Measurements from ENCODE around the gene R3HCC1L.

Gene R3HCC1L

GRCh38 chr10:98264378-98265065 lies 130.1 kb downstream of the R3HCC1L start:
- H3K9me3 ChIP-seq (ENCODE audit: control insufficient read depth, insufficient read depth, low read depth, low read length): no peaks in the 10 kb centered on the region
- TF ChIP-seq ZNF639 (tag by site-specific recombination; IDR thresholded peaks at IDR 0.05): no peak
- no peak for TF ChIP-seq ZNF19 (tag by site-specific recombination; IDR thresholded peaks at IDR 0.05; ENCODE audit: low read depth)
- no peak for TF ChIP-seq ZNF449 (tag by site-specific recombination; IDR thresholded peaks at IDR 0.05)
- TF ChIP-seq ZBTB8A (tag by site-specific recombination; IDR thresholded peaks at IDR 0.05): no peak
- no peak for TF ChIP-seq ZBTB26 (tag by site-specific recombination; optimal IDR thresholded peaks at IDR 0.05)
- TF ChIP-seq ZBTB11 (tag by site-specific recombination; conservative IDR thresholded peaks at IDR 0.05; ENCODE audit: low read depth): no peak
- no peak for TF ChIP-seq PATZ1 (tag by site-specific recombination; IDR thresholded peaks at IDR 0.05)
- TF ChIP-seq ZNF280D (tag by site-specific recombination; IDR thresholded peaks at IDR 0.05): no peak
- TF ChIP-seq ZNF394 (tag by site-specific recombination; IDR thresholded peaks at IDR 0.05; ENCODE audit: borderline replicate concordance): no peak
- TF ChIP-seq YY1 (tag by site-specific recombination; IDR thresholded peaks at IDR 0.05): no peak
- ChIA-PET CTCF (interaction anchor here (1.0 to 1.9 kb wide), 3 partner anchors 45 to 161 kb away, joined by 4 to 13 read pairs (median 5); no protein-coding TSS in a partner anchor), POLR2A (no interaction called here)
- H3K27ac ChIP-seq (ENCODE audit: extremely low read depth, low read depth, low read length): no peak overlapping the region
- H3K4me3 ChIP-seq (ENCODE audit: low read depth, low read length): no peak overlapping the region
- H3K4me1 ChIP-seq (ENCODE audit: control insufficient read depth, insufficient read depth, low read length): no peaks in the 10 kb centered on the region
- no peaks in the 10 kb centered on the region for H3K36me3 ChIP-seq (ENCODE audit: control insufficient read depth in 2 of 2, insufficient read depth in 1 of 2, low read length in 2 of 2)

Measured in HEK293 (cell line).